IMR-90 (cell line): ENCODE data around the gene FER. TPM values are rescaled to one million over a fixed set of nuclear protein-coding genes. Genes with fewer than 3 reads are reported as not detected.

Experiments
- ATAC-seq: fragments of 200-7000 bp; cut with Tn5 transposase; 2 replicates; pipeline ENCODE4 v1.9.1; 2020; ENCODE audit warnings: low read depth, mild to moderate bottlenecking, moderate library complexity
- BruUV-seq: library from RNA; stranded (reverse); fragments of 400-500 nt; replicated peaks from 2 replicates; lab custom pipeline; 2021; lab: Mats Ljungman, UMichigan
- CTCF ChIA-PET: fragments of 300-600 bp; formaldehyde crosslinking; extraction: SDS; loops from one replicate; lab custom pipeline; 2021; ENCODE audit warnings: antibody characterized with exemption; lab: Yijun Ruan, JAX
- POLR2A ChIA-PET: fragments of 300-600 bp; sonication (Branson Sonifier 250); formaldehyde crosslinking; loops from one replicate; lab custom pipeline; 2022; ENCODE audit warnings: antibody characterized with exemption; ENCODE audit not compliant: unreplicated experiment; lab: Charles Lee
- DNase-seq: peaks from one replicate; pipeline ENCODE4 v3.0.0; 2013
- H2AFZ ChIP-seq: replicated peaks from 2 replicates; pipeline ENCODE3; 2013; ENCODE audit warnings: low read length, mild to moderate bottlenecking; ENCODE audit not compliant: poor library complexity
- H2AK5ac ChIP-seq: 2 replicates; pipeline ENCODE4 v1.6.1; 2013; ENCODE audit warnings: low read depth, low read length, inconsistent platforms
- H2AK9ac ChIP-seq: replicated peaks from 2 replicates; pipeline ENCODE3; 2013; ENCODE audit warnings: mild to moderate bottlenecking, low read depth, low read length, moderate library complexity; ENCODE audit not compliant: poor library complexity
- H2BK120ac ChIP-seq: 2 replicates; pipeline ENCODE4 v1.6.1; 2013; ENCODE audit warnings: low read depth, low read length, inconsistent platforms
- H2BK15ac ChIP-seq: 3 replicates; pipeline ENCODE4 v1.6.1; 2013; ENCODE audit warnings: low read depth, low read length, inconsistent platforms
- H2BK20ac ChIP-seq: 2 replicates; pipeline ENCODE4 v1.6.1; 2013; ENCODE audit warnings: low read depth, mild to moderate bottlenecking, inconsistent platforms, low read length, moderate library complexity
- H2BK5ac ChIP-seq: 2 replicates; pipeline ENCODE4 v1.6.1; 2013; ENCODE audit warnings: mild to moderate bottlenecking, low read depth, low read length, inconsistent platforms; ENCODE audit not compliant: poor library complexity, severe bottlenecking
- H3K14ac ChIP-seq: replicated peaks from 2 replicates; pipeline ENCODE4 v1.6.1; 2013; ENCODE audit warnings: low read depth, low read length, inconsistent platforms
- H3K18ac ChIP-seq: 2 replicates; pipeline ENCODE4 v1.6.1; 2013; ENCODE audit warnings: low read depth, low read length, control low read depth
- H3K23ac ChIP-seq: 2 replicates; pipeline ENCODE4 v1.6.1; 2013; ENCODE audit warnings: low read depth, low read length, inconsistent platforms
- H3K27ac ChIP-seq: 2 replicates; pipeline ENCODE4 v1.5.1; 2013; ENCODE audit warnings: mild to moderate bottlenecking, control low read depth, low read length; ENCODE audit not compliant: insufficient read depth
- H3K27me3 ChIP-seq: 2 replicates; pipeline ENCODE4 v1.6.1; 2013; ENCODE audit warnings: low read length; ENCODE audit not compliant: control insufficient read depth, insufficient read depth
- H3K36me3 ChIP-seq: 2 replicates; pipeline ENCODE4 v1.6.1; 2013; ENCODE audit warnings: low read length, mixed read lengths; ENCODE audit not compliant: control insufficient read depth, insufficient read depth
- H3K4ac ChIP-seq: 2 replicates; pipeline ENCODE4 v1.6.1; 2013; ENCODE audit warnings: low read depth, low read length, inconsistent platforms
- H3K4me1 ChIP-seq: 2 replicates; pipeline ENCODE4 v1.6.1; 2013; ENCODE audit warnings: low read length, mixed read lengths; ENCODE audit not compliant: control insufficient read depth, insufficient read depth
- H3K4me2 ChIP-seq: 2 replicates; pipeline ENCODE4 v1.6.1; 2013; ENCODE audit warnings: low read depth, mild to moderate bottlenecking, control low read depth, low read length, moderate library complexity
- H3K4me3 ChIP-seq: 2 replicates; pipeline ENCODE4 v1.5.1; 2013; ENCODE audit warnings: low read depth, mild to moderate bottlenecking, control low read depth, low read length, moderate library complexity; ENCODE audit not compliant: insufficient read depth
- H3K56ac ChIP-seq: 2 replicates; pipeline ENCODE4 v1.6.1; 2013; ENCODE audit warnings: low read length, inconsistent platforms; ENCODE audit not compliant: insufficient read depth; ENCODE audit errors: extremely low read depth
- H3K79me1 ChIP-seq, 2 experiments: 2 replicates each; pipeline ENCODE4 v1.6.1; 2013; ENCODE audit warnings: low read length in 2 of 2, inconsistent platforms in 1 of 2, low read depth in 1 of 2
- H3K9ac ChIP-seq: 2 replicates; pipeline ENCODE4 v1.6.1; 2013; ENCODE audit warnings: low read depth, low read length, control low read depth
- H3K9me1 ChIP-seq: 2 replicates; pipeline ENCODE4 v1.6.1; 2013; ENCODE audit warnings: low read length, inconsistent platforms; ENCODE audit not compliant: insufficient read depth
- H3K9me3 ChIP-seq: 2 replicates; pipeline ENCODE4 v1.6.1; 2013; ENCODE audit warnings: low read length; ENCODE audit not compliant: control insufficient read depth, insufficient read depth
- H4K20me1 ChIP-seq: 2 replicates; pipeline ENCODE4 v1.6.1; 2013; ENCODE audit warnings: low read length, inconsistent platforms; ENCODE audit not compliant: insufficient read depth
- H4K5ac ChIP-seq: 2 replicates; pipeline ENCODE4 v1.6.1; 2013; ENCODE audit warnings: mild to moderate bottlenecking, low read depth, low read length, control low read depth
- H4K8ac ChIP-seq, 2 experiments: 2 replicates each; pipeline ENCODE4 v1.6.1; 2013; ENCODE audit warnings: low read depth in 2 of 2, low read length in 2 of 2, control low read depth in 1 of 2, inconsistent platforms in 1 of 2
- H4K91ac ChIP-seq: 2 replicates; pipeline ENCODE4 v1.6.1; 2013; ENCODE audit warnings: low read depth, low read length, inconsistent platforms; ENCODE audit not compliant: insufficient read depth
- BHLHE40 ChIP-seq: fragments of 150-350 bp; IDR thresholded peaks from 2 replicates; pipeline ENCODE4 v1.6.1; 2016; ENCODE audit warnings: mild to moderate bottlenecking, low read depth, low read length
- CEBPB ChIP-seq: IDR thresholded peaks from 2 replicates; pipeline ENCODE4 v1.6.1; 2012; ENCODE audit warnings: low read depth, low read length, improper control_type of control experiment
- CHD1 ChIP-seq: IDR thresholded peaks from 2 replicates; pipeline ENCODE4 v1.6.1; 2012; ENCODE audit warnings: low read depth, low read length, improper control_type of control experiment
- CTCF ChIP-seq: conservative IDR thresholded peaks from 2 replicates; pipeline ENCODE4 v1.5.1; 2012; ENCODE audit warnings: mild to moderate bottlenecking, low read depth, low read length, improper control_type of control experiment
- MAFK ChIP-seq: IDR thresholded peaks from 2 replicates; pipeline ENCODE4 v1.6.1; 2012; ENCODE audit warnings: low read depth, low read length, improper control_type of control experiment
- MAZ ChIP-seq: IDR thresholded peaks from 2 replicates; pipeline ENCODE4 v1.6.1; 2012; ENCODE audit warnings: low read depth, mild to moderate bottlenecking, low read length, improper control_type of control experiment, moderate library complexity, borderline replicate concordance
- NFE2L2 ChIP-seq: fragments of 150-350 bp; IDR thresholded peaks from 2 replicates; pipeline ENCODE4 v1.6.1; 2016; ENCODE audit warnings: low read depth, mild to moderate bottlenecking, low read length
- POLR2A ChIP-seq: IDR thresholded peaks from 2 replicates; pipeline ENCODE4 v1.6.1; 2012; ENCODE audit warnings: mild to moderate bottlenecking, low read depth, low read length
- RAD21 ChIP-seq: IDR thresholded peaks from 2 replicates; pipeline ENCODE4 v1.6.1; 2012; ENCODE audit warnings: low read length, improper control_type of control experiment
- RCOR1 ChIP-seq: IDR thresholded peaks from 2 replicates; pipeline ENCODE4 v1.6.1; 2012; ENCODE audit warnings: mild to moderate bottlenecking, low read length, improper control_type of control experiment; ENCODE audit not compliant: insufficient replicate concordance
- RFX5 ChIP-seq: IDR thresholded peaks from 2 replicates; pipeline ENCODE4 v1.8.0; 2012; ENCODE audit warnings: low read depth, mild to moderate bottlenecking, low read length, moderate library complexity
- SMC3 ChIP-seq: fragments of 150-350 bp; IDR thresholded peaks from 2 replicates; pipeline ENCODE4 v1.6.1; 2016; ENCODE audit warnings: low read depth, mild to moderate bottlenecking, antibody characterized with exemption, low read length, moderate library complexity
- USF2 ChIP-seq: fragments of 150-350 bp; IDR thresholded peaks from 2 replicates; pipeline ENCODE4 v1.6.1; 2017; ENCODE audit warnings: mild to moderate bottlenecking, antibody characterized with exemption, low read length, low read depth
- WGBS, 2 experiments: methylation state at CpG; one replicate each; pipeline versions ENCODE4 v1.1.5 to v1.1.7; 2013; ENCODE audit warnings: missing lambda C conversion rate in 2 of 2; ENCODE audit not compliant: insufficient read length in 1 of 2; ENCODE audit errors: extremely low coverage in 2 of 2; 5-methylcytosine and 5-hydroxymethylcytosine counted together
- dilution Hi-C: fragments of 300-500 bp; cut with HindIII; formaldehyde crosslinking; loops from one replicate; pipeline ENCODE4 v1.14.3; 2018; ENCODE audit warnings: low sequenced_read_pairs; ENCODE audit not compliant: unreplicated experiment
- in situ Hi-C: fragments of 300-500 bp; cut with MboI; formaldehyde crosslinking; loops from 3 replicates; pipeline ENCODE4 v1.14.3; 2019; ENCODE audit warnings: low sequenced_read_pairs, inconsistent platforms, mixed read lengths
- intact Hi-C: fragments of 100-400 bp; cut with micrococcal nuclease; formaldehyde crosslinking; loops from 2 replicates; pipeline ENCODE4 v1.10.0; 2022
- polyA plus RNA-seq, 3 experiments: library from polyadenylated mRNA; depleted of rRNA; stranded (reverse); fragments of >200 nt; gene quantifications; 2 replicates each; pipeline ENCODE4 v1.2.3, GENCODE V29; 2012; ENCODE audit warnings: low replicate concordance in 1 of 3
- total RNA-seq: library from RNA; depleted of rRNA; stranded (reverse); fragments of >200 nt; gene quantifications from 2 replicates; pipeline ENCODE4 v1.2.3, GENCODE V29; 2012

FER gene
- total and polyA plus RNA-seq, 2 of the 4 experiments (the other 2 are of a cell fraction): 3.5 to 32.4 TPM

GRCh38 chr5:109199799-109200620, 452.3 kb downstream of the FER start:
- no peak overlapping the region for H3K4me2 ChIP-seq
- no peak overlapping the region for H2BK15ac ChIP-seq
- peaks cover 5% of the 10 kb centered on the region for H3K9me3 ChIP-seq
- dilution Hi-C loops (no loop called here), intact Hi-C loops (no loop called here), in situ Hi-C loops (no loop called here)
- H3K79me1 ChIP-seq: no peaks in the 10 kb centered on the region
- no peak overlapping the region for H3K18ac ChIP-seq
- H3K9me1 ChIP-seq: no peaks in the 10 kb centered on the region
- no peak overlapping the region for H2BK5ac ChIP-seq
- no peak overlapping the region for H3K56ac ChIP-seq
- H4K91ac ChIP-seq: no peak overlapping the region
- no peaks in the 10 kb centered on the region for H3K27me3 ChIP-seq
- no peak overlapping the region for H3K27ac ChIP-seq
- H4K8ac ChIP-seq: no peak overlapping the region
- H3K36me3 ChIP-seq: no peaks in the 10 kb centered on the region
- no peak overlapping the region for H2AFZ ChIP-seq
- ChIA-PET POLR2A (no interaction called here), CTCF (no interaction called here)
- H3K23ac ChIP-seq: no peak overlapping the region
- no peak overlapping the region for H3K4ac ChIP-seq
- H2BK20ac ChIP-seq: no peak overlapping the region
- no peak overlapping the region for H3K4me3 ChIP-seq
- no peak overlapping the region for H3K14ac ChIP-seq
- DNase-seq (no peak), ATAC-seq (no peak)
- no peak overlapping the region for H4K5ac ChIP-seq
- H2AK9ac ChIP-seq: no peak overlapping the region
- no peak overlapping the region for H2BK120ac ChIP-seq
- H3K4me1 ChIP-seq: peaks cover 3% of the 10 kb centered on the region; the same call in 1 of the 2 replicates
- 69% methylated on average over 3 of the region's 5 CpGs; no CpG with 5 or more reads in 1 of the 2 experiments for whole genome bisulfite sequencing, 2 experiments
- H3K9ac ChIP-seq: no peak overlapping the region
- TF ChIP-seq MAZ: no peak
- no peak for TF ChIP-seq BHLHE40
- TF ChIP-seq CHD1: no peak
- TF ChIP-seq POLR2A: no peak
- no peak for TF ChIP-seq USF2
- no peak for TF ChIP-seq CEBPB
- no peak for TF ChIP-seq CTCF
- TF ChIP-seq RAD21: no peak
- no peak for TF ChIP-seq NFE2L2
- no peak for TF ChIP-seq SMC3
- no peak for TF ChIP-seq MAFK
- no peak for TF ChIP-seq RCOR1
- TF ChIP-seq RFX5: no peak
- no peaks in the 10 kb centered on the region for H4K20me1 ChIP-seq
- H2AK5ac ChIP-seq: no peak overlapping the region
- no TSS peak for BruUV-seq
